Measurements from ENCODE around the gene MRPS23.

- TF ChIP-seq POLR2A (IDR thresholded peaks at IDR 0.05) (no peak), CTCF (IDR thresholded peaks at IDR 0.05) (peak; percentile 78 to 92 (median 89))
Observed at GRCh38 chr17:57833179-57833939, 16.5 kb downstream of the MRPS23 start.

All from right lobe of liver (tissue), 4 donors.